ENCODE measurements around the gene NFATC1.

NFATC1 gene

DNA sequence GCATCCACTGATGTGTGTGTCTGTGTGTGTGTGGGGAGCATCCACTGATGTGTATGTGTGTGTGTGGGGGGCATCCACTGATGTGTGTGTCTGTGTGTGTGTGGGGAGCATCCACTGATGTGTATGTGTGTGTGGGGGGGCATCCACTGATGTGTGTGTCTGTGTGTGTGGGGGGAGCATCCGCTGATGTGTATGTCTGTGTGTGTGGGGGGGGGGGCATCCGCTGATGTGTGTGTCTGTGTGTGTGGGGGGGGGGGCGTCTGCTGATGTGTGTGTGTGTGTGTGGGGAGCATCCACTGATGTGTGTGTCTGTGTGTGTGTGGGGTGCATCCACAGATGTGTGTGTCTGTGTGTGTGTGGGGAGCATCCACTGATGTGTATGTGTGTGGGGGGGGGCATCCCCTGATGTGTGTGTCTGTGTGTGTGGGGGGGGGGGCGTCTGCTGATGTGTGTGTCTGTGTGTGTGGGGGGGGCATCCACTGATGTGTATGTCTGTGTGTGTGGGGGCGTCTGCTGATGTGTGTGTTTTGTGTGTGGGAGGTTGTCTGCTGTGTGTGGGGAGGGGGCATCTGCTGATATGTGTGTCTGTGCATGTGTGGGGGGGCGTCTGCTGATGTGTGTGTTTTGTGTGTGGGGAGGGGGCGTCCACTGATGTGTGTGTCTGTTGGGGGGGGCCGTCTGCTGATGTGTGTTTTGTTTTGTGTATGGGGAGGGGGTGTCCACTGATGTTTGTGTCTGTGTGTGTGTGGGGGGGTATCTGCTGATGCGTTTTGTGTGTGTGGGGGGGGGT lies 125.9 kb downstream of the NFATC1 start:
- DNase-seq (ENCODE audit: low read depth in 2 of 2): no peak

DNA sequence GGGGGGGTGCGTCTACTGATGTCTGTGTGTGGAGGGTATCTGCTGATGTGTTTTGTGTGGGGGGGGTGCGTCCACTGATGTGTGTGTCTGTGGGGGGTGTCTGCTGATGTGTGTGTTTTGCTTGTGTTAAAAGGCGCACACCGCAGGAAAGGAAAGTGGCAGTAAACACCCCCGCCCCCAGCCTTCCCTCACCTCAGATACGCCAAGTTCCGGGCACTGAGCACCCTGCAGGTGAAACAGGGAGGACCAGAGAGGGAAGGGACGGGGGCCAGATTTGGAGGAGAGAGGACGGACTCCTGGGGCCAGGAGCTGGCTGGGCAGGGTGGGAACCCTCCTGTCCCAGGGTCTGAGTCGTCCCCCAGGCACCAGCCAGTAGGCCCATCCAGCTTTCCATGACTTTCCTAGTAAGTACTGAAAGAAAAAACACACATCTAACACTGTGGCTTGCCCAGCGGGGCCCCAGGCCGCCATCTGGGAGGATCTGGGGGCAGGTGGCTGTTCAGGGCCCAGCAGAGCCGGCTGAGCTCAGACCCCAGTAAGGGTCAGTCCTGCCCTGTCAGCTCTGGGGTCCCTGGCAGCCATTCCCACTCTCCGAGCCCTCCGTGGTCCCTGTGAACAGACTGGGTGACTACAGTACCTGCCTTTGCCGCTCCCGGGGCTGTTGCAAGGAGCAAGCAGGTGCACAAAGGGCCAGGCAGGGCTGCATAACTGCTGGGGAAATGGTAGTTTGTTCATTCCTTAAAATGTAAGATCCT lies 126.9 kb downstream of the NFATC1 start:
- DNase-seq (ENCODE audit: low read depth in 2 of 2): peak; percentile 30 to 47

DNA sequence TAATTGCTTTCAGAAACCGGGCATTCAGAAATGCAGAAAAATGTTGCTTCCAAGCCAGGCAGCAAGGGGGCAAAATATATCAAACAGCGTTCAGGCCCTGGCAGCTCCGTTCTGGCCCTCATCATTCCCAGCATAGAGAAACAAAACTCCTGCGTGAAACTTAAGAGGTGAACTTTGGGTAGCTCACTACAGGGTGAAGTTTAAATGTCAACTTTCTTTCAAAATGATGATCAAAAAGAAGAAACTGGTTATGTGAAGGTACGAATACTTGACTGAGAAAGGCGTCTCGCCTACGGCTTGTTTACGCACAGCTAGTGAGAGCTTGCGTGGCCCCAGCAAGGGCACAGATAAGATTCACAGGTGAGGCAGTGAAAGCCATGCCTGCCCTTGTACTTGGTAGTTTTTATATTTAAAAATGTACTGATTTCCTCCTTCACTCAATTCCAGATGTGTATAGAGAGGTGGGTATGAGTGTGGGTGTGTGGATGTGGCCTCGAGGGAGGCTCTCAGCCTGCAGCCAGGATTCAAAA lies 127.5 kb downstream of the NFATC1 start:
- peak; percentile 16 to 59 for DNase-seq (ENCODE audit: low read depth in 2 of 2)

DNA sequence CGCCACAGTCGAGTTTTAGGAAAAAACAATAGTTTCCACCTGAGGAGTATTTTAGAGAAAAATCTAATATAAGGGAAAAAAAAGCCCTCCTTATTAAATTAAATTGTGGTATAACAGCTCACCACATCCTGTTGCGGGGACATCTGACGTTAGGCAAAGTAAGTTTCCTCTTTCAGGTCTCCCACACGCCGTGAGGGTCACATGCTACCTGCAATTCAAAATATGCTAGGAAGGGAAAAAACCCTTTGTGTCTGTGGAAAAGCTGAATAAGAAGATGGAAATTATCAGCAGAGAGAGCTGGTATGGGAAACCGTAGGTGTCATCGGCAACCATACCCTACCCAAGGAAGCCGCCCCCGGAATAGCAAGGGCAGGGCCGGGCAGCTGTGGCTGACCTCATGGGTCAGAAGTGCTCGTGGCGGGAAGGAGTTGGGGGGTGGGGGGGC lies 128.0 kb downstream of the NFATC1 start:
- DNase-seq (ENCODE audit: low read depth in 2 of 2): peak; percentile 54 to 81

DNA sequence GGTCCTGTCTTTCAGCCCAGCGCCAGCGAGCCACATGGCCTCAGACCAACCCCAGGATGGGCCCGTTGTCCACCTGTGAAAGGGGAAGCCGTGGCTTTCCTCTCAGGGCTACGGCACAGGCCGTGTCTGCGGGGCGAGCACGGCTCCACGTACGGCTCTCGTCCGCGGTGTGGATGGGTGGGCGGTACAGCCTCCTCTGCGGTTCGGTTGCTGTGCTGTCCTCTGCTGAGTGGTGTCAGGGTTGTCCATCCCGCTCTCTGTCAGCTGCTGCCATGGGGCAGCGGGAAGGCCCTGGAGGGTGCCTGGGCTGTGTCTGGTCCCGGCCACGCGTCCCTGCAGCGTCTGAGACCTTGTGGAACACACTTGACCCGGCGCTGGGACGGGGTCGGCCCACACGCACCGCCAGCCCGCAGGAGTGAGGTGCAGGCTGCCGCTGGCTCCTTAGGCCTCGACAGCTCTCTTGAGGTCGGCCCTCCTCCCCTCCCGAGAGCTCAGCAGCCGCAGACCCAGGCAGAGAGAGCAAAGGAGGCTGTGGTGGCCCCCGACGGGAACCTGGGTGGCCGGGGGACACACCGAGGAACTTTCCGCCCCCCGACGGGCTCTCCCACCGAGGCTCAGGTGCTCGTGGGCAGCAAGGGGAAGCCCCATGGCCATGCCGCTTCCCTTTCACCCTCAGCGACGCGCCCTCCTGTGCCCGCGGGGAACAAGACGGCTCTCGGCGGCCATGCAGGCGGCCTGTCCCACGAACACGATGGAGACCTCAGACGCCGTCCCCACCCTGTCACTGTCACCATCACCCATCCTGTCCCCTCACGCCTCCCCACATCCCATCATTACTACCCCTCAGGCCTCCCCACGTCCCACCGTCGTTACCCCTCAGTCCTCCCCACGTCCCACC lies 128.7 kb downstream of the NFATC1 start:
- DNase-seq (ENCODE audit: low read depth in 2 of 2): peak; percentile 43

DNA sequence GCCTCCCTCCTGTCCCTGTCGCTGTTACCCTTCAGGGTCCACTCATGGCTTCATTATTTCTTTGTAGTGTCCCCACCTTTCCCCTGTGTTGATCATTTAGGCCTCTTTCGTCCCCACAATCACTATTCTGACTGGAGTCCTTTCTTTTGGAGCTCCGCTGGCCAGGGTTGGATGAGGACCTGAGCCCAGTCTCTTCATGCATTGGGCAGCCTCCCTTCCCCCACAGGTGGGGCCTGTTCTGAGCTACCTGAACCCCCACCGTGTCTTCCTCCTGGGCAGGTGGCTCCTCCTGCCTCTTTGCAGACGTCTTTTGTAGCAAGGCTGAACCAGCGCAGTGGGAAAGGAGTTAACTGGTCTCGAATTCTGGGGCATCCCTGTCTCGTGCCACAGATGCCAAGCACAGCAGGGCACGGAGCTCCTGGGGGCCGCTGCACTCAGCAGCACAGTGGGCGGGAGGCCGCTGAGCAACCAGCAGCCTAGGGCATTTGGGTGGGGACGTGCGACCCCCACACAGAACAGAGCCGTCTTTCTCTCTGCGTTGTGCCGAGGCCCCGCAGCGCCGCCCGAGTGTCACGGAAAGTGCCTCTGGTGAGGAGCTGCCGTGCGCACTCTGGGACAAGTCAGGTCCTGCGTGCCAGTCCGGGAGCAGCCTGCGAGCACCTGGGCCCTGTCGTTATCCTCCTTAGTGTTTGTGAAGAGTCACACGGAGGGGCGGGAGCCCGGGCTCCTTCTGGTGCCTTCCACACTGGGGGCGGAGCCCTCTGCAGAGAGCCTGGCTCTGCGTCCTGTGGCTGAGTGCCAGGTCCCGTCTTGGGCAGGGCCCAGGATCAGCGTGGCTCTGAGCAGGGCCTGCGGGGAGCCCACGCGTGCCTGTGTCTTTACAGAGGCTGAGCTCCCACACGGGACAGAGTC lies 130.1 kb downstream of the NFATC1 start:
- no peak for DNase-seq (ENCODE audit: low read depth in 2 of 2)

- no peak for DNase-seq (ENCODE audit: low read depth in 2 of 2)
These were observed 131.0 kb downstream of the NFATC1 start for GRCh38 chr18:79526468-79527460.

DNA sequence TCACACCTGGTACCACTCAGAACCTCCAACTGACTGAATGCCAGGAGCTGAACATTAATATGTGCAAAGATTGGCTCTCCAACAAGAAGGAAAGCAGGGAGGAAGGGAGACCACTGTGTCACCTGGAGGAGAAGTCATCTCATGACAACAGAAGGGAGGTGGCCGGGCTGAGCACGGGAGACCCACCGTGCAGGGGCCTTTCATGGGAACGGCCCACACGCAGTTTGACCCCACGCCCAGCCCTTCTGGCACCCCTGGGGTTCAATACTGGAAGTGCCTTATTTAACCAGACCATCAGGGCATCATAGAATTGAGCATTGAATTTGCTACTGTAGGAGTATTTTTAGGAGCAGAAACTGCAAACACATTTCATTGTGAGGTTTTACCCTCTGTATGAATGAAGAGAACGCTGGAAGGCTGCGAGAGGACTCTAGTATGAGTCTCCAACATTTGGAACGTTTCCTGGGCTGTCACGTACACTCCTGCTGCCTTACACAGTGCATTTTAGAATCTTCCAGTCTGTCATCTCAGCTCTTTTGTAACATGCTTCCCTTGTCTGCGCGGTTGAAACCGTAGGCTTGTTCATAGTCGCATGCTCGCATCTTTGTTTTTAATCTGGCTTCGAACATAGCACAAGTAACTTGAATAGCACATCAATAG lies 132.1 kb downstream of the NFATC1 start:
- DNase-seq (ENCODE audit: low read depth in 2 of 2): no peak

GRCh38 chr18:79528316-79528695 lies 132.6 kb downstream of the NFATC1 start:
- no peak for DNase-seq (ENCODE audit: low read depth in 2 of 2)

DNA sequence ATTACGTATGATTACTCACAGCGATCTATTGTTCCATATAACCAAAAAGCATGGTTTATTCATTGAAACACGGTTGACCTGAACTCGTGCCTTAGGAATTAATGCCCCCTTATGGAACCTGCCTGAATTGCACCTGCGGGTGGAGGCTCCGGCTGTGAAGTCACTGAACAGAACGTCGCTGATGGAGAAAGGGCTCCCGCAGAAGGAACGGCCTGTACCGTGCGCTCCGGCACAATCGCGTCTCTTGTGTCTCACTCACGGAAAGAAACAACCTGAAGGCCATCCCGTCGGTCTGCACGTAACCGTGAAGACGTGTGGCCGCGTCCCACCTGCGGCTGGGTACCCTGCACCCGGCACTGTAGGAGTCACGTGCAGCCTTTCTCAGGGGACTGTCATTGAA lies 133.1 kb downstream of the NFATC1 start:
- peak; percentile 47 to 51 for DNase-seq (ENCODE audit: low read depth in 2 of 2)

DNA sequence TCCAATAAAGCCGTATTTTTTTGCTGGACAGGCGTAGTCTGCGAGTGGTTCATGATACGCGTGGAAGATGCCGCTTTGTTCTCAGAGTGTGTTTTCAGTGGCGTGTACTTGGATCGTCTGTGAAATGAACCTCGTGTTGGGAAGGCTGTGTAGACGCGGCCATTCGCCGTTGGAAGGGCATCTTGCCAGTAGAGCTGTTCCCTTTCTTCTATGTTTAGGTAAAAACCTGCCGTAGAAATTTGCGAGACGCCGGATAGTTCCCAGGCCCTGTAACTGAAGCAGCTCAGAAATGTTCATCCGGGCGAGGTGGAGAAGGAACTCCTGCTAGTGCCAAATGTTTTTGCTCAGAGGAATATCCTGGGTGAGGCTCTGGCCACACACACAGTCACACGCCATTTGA lies 133.6 kb downstream of the NFATC1 start:
- no peak for DNase-seq (ENCODE audit: low read depth in 2 of 2)

GRCh38 chr18:79529991-79530390 lies 134.3 kb downstream of the NFATC1 start:
- DNase-seq (ENCODE audit: low read depth in 2 of 2): no peak

GRCh38 chr18:79530821-79531220 lies 135.1 kb downstream of the NFATC1 start:
- DNase-seq (ENCODE audit: low read depth in 2 of 2): no peak

DNA sequence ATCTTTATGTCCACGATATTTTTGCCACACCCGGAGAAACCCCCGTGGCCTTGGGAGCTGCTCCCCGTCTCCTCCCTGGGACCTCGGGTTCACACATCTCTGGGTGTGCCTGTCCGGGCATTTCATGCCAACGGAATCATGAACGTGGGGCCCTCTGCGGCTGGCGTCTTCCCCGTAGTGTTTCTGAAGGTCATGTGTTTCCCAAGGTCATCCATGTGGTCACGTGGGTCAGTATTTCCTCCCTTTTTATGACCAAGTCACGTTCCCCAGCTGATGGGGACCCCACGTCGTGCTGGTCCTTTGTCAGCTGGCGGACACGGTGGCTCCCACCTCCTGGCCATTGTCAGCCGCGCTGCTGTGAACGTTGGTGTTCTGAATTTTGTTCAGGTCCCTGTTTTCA lies 135.7 kb downstream of the NFATC1 start:
- no peak for DNase-seq (ENCODE audit: low read depth in 2 of 2)

- DNase-seq (ENCODE audit: low read depth in 2 of 2): no peak
These were observed 136.2 kb downstream of the NFATC1 start for GRCh38 chr18:79531926-79532312.

GRCh38 chr18:79532313-79533007 lies 136.7 kb downstream of the NFATC1 start:
- no peak for DNase-seq (ENCODE audit: low read depth in 2 of 2)

- no peak for DNase-seq (ENCODE audit: low read depth in 2 of 2)
These were observed 137.4 kb downstream of the NFATC1 start for GRCh38 chr18:79533146-79533545.

DNA sequence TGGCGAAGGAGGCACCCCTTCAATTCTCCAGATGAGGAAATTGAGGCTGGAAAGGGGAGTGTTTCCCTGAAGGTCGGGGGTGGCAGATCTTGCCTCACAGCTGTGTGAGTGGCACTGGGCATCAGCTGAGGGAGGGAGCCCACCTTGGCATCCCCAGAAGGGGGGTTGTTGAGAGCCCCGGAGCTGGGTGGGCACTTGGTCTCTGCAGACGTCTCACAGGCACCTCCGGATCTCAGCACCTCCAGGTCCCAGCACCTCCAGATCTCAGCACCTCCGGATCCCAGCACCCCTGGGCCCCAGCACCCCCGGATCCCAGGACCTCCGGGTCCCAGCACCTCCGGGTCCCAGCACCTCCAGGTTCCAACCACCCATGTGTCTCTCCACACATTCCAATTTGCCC lies 137.9 kb downstream of the NFATC1 start:
- DNase-seq (ENCODE audit: low read depth in 2 of 2): no peak
